GM12801 (cell line): Measurements from ENCODE around the gene POU2AF2.

Experiments
- CTCF ChIP-seq: IDR thresholded peaks from one replicate; pipeline ENCODE4 v1.5.1; 2011; ENCODE audit warnings: control low read depth; ENCODE audit not compliant: insufficient read length; ENCODE audit errors: extremely low read depth

Gene POU2AF2

DNA sequence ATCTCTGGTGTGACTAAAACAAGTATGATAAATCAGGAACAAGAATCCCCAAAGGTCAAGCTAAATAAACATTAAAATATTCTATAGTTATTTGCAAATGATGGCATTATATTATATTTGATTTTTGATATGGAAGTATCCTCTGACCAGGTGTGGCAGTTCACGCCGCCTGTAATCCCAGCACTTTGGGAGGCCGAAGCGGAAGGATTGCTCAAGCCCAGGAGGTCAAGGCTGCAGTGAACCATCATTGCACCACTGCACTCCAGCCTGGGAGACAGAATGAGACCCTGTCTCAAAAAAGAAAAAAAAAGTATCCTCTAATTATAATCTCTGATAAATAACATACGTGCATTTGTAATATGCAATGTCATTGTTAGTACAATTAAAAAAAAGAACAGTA lies 46.2 kb downstream of the POU2AF2 start:
- TF ChIP-seq CTCF, result no peak

DNA sequence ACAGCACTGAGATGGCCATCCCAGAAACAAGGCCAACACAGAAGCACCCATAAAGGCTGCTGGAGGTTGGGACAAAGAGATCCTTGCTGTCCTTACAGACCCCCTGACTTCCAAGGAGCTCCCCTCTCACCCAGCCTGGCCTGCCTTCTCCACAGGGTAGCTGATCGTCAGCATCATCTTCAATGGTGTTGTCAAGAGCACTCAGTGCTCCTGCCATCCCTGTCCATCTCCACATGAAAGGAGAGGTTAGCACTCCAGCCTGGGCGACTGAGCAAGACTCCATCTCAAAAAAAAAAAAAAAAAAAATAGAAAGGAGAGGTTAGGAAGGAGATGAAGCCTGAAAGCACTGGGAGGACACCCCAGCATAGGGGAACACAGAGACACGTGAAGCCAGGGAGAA lies 50.7 kb downstream of the POU2AF2 start:
- no peak for TF ChIP-seq CTCF

DNA sequence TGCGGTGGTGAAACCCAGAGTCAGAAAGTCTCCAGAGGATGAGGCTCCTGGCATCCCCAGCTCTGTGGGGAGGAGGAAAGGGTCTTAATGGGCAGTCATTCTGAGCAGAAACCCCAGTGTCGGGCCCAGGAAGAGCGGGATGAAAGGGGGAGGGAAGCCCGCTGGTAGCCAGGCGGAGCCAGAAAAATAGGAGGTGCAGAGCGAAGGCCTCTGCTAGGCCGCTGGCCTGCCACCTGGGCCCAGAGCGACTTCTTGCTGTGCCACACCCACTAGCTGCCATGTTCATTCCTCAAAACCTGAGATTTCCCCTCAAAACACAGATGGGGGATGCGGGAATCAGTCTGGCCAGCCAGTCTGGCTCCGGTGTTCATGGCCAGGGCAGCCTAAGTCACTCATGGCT lies 52.2 kb downstream of the POU2AF2 start:
- TF ChIP-seq CTCF, result no peak

DNA sequence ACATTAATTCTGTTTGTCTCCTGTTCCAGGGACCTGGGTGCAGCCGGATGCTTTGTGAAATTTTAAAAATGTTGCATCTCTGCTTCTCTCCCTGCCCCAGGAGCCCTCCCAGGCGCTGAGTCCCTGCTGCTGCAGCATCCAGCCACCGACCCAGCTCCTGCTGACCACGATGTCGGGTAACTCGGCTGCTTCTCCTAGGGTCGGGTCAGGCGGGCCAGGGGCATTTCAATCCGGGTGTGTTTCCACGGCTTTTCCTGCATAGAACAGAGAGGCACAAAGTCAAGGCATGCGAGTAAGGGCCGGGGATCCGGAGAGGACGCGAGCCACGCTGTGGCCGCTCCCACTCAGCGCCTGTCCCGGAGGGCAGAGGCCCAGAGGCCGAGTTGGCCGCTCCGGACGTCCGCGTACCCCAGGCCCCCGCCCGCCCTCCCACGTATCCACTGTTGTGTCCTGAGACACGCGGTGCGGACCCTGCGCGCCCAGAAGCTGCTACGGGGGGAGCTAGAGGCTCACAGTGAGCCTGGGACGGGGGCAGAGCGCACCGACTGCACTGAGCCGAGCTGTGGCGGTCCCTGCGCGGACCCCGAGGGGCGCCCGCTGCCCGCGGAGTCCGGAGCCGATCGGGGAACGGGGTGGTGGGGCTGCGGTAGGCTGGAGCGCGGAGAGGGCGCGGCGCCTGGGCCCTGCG lies 53.0 kb downstream of the POU2AF2 start, which contains the start of gene POU2AF3:
Gene POU2AF3 (plus strand): TSS at position 134 of the 688 bp plus-strand sequence. CDS start 36 bp downstream, at position 170.
- no peak for TF ChIP-seq CTCF

GRCh38 chr11:111299101-111300026 lies 53.8 kb downstream of the POU2AF2 start:
- TF ChIP-seq CTCF, result no peak

- no peak for TF ChIP-seq CTCF
These were observed 55.0 kb downstream of the POU2AF2 start for GRCh38 chr11:111300569-111300968.

DNA sequence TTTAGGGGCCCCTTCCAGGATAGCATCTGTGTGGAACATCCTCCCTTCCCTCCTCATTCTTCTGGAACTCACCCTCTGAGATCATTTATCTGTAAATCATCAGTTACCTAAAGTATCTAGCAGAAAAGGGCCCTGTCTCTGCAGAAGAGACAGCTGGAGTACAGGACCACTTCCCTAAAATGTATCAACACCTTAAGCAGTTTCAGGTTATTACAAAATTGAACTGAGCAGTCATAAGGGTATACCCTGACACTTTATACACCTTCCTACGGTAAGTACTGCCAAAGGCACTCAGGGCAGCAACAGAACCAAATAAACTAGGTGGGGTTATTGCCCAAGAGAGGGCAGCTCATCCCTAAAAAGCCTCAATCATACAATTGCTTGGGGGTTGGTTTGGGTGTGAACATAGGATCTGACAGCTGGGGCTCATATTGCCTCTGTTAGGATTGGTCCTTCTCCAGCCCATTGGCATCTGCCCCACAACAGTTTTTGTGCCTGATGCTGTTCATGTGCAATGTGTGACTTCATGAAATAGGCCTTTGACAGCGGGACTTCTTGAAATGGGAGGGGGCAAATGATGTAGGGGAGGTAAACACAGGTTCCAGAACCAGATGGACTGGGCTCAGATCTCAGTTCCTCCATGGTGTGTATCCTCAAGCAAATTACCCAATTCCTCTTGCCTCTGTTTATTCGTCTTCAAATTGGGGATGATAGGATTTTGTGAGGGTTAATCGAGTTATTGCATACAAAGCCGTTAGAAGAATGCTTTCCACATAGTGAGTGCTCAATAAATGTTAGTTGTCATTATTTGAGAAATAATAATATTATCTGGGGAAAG lies 55.7 kb downstream of the POU2AF2 start:
- no peak for TF ChIP-seq CTCF
